ENCODE measurements around the gene ABCC6. TPM values are rescaled to one million over a fixed set of nuclear protein-coding genes. Genes with fewer than 3 reads are reported as not detected.

Gene ABCC6
- total RNA-seq, 1 experiment from 2014 or later: 2.9 TPM

DNA sequence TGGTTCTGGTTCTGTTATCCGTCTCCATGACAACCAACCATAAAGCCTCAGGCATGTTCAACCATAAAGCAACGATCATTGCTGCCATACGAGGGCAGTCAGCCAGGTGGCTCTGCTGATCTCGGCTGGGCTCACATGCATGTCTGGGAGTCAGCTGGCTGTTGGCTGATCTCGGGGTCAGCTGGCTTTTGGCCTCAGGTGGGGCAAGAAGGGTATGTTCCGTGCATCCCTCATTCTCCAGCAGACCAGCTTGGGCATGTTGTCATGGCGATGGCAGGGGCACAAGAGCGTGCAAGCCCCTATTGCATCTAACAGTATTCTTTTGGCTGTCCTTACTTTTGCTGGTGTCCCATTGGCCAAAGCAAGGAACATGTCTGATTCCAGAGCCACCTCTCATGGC, 86.2 kb downstream of the ABCC6 start:
- in situ Hi-C loops (cut with HindIII; ENCODE audit: low pct_unique_long_range_greater_than_20kb, low sequenced_read_pairs) (no loop called here), intact Hi-C loops (cut with micrococcal nuclease; ENCODE audit: unreplicated experiment) (no loop called here)
- no peak for DNase-seq (ENCODE audit: low read depth, low spot score)
- POLR2A ChIA-PET: interaction anchor here (0.7 kb wide), 1 partner anchor 58 kb away, joined by 9 read pairs; no protein-coding TSS in a partner anchor
- H3K27me3 ChIP-seq (ENCODE audit: control insufficient read depth, insufficient read depth, low read length): no peaks in the 10 kb centered on the region
- H3K27ac ChIP-seq (ENCODE audit: low read length): no peak overlapping the region
- H3K4me3 ChIP-seq (ENCODE audit: low read depth in 2 of 2, low read length in 2 of 2): no peak overlapping the region
- H3K4me1 ChIP-seq (ENCODE audit: control insufficient read depth, insufficient read depth, low read length): no peaks in the 10 kb centered on the region
- TF ChIP-seq POLR2AphosphoS5 (IDR thresholded peaks at IDR 0.05; ENCODE audit: low read depth, low read length) (no peak; the same call in 1 of the 2 replicates), TCF7L2 (IDR thresholded peaks at IDR 0.05; ENCODE audit: low read depth, low read length) (no peak), SIN3A (IDR thresholded peaks at IDR 0.05; ENCODE audit: borderline replicate concordance, insufficient read depth, low read depth, low read length) (no peak)
- TF ChIP-seq, protein P1, sequence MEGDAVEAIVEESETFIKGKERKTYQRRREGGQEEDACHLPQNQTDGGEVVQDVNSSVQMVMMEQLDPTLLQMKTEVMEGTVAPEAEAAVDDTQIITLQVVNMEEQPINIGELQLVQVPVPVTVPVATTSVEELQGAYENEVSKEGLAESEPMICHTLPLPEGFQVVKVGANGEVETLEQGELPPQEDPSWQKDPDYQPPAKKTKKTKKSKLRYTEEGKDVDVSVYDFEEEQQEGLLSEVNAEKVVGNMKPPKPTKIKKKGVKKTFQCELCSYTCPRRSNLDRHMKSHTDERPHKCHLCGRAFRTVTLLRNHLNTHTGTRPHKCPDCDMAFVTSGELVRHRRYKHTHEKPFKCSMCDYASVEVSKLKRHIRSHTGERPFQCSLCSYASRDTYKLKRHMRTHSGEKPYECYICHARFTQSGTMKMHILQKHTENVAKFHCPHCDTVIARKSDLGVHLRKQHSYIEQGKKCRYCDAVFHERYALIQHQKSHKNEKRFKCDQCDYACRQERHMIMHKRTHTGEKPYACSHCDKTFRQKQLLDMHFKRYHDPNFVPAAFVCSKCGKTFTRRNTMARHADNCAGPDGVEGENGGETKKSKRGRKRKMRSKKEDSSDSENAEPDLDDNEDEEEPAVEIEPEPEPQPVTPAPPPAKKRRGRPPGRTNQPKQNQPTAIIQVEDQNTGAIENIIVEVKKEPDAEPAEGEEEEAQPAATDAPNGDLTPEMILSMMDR (IDR thresholded peaks at IDR 0.05): no peak
- TF ChIP-seq, protein P2, sequence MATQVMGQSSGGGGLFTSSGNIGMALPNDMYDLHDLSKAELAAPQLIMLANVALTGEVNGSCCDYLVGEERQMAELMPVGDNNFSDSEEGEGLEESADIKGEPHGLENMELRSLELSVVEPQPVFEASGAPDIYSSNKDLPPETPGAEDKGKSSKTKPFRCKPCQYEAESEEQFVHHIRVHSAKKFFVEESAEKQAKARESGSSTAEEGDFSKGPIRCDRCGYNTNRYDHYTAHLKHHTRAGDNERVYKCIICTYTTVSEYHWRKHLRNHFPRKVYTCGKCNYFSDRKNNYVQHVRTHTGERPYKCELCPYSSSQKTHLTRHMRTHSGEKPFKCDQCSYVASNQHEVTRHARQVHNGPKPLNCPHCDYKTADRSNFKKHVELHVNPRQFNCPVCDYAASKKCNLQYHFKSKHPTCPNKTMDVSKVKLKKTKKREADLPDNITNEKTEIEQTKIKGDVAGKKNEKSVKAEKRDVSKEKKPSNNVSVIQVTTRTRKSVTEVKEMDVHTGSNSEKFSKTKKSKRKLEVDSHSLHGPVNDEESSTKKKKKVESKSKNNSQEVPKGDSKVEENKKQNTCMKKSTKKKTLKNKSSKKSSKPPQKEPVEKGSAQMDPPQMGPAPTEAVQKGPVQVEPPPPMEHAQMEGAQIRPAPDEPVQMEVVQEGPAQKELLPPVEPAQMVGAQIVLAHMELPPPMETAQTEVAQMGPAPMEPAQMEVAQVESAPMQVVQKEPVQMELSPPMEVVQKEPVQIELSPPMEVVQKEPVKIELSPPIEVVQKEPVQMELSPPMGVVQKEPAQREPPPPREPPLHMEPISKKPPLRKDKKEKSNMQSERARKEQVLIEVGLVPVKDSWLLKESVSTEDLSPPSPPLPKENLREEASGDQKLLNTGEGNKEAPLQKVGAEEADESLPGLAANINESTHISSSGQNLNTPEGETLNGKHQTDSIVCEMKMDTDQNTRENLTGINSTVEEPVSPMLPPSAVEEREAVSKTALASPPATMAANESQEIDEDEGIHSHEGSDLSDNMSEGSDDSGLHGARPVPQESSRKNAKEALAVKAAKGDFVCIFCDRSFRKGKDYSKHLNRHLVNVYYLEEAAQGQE (IDR thresholded peaks at IDR 0.05; ENCODE audit: insufficient read depth in 1 of 2, low read depth in 2 of 2, low read length in 1 of 2): no peak
- H3K36me3 ChIP-seq (ENCODE audit: control insufficient read depth, insufficient read depth, low read length): peaks cover 54% of the 10 kb centered on the region
- 0 out of 2 replicates have a peak, but pooled peaks have one; percentile 27 for ATAC-seq
- H3K9me3 ChIP-seq (ENCODE audit: control insufficient read depth, insufficient read depth, low read depth, low read length): no peaks in the 10 kb centered on the region
- CTCF ChIA-PET: no interaction called here
- BruUV-seq (replicated peaks): no TSS peak

DNA sequence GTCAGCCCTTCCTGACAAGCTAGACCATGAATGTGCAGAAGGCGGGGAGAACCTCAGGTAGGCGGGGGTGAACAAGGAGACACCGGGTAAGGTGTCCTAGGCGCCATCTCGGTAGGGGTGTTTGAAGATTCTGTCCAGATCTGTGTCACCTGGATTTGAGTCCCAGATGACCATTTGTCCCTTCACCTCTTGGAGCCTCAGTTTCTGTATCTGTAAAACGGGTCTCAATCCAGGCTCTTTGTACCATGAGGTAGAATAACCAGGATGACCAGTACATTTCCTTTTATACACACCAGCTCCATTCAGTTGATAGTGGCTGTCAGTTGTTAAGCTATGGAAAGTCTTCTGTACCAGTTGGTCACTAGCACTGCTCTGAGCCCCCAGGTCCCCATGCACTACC, 86.7 kb downstream of the ABCC6 start:
- in situ Hi-C loops (cut with HindIII; ENCODE audit: low pct_unique_long_range_greater_than_20kb, low sequenced_read_pairs): no loop called here
- TF ChIP-seq, protein P2 (IDR thresholded peaks at IDR 0.05; ENCODE audit: insufficient read depth in 1 of 2, low read depth in 2 of 2, low read length in 1 of 2): no peak
- TF ChIP-seq, protein P1 (IDR thresholded peaks at IDR 0.05): no peak
- no peak for TF ChIP-seq SIN3A (IDR thresholded peaks at IDR 0.05; ENCODE audit: borderline replicate concordance, insufficient read depth, low read depth, low read length)
- TF ChIP-seq POLR2AphosphoS5 (IDR thresholded peaks at IDR 0.05; ENCODE audit: low read depth, low read length): no peak
- TF ChIP-seq TCF7L2 (IDR thresholded peaks at IDR 0.05; ENCODE audit: low read depth, low read length): no peak
- ChIA-PET POLR2A (interaction anchor here (0.7 kb wide), 1 partner anchor 57 kb away, joined by 9 read pairs; no protein-coding TSS in a partner anchor), CTCF (no interaction called here)
- ATAC-seq (no peak), DNase-seq (ENCODE audit: low read depth, low spot score) (no peak)
- Histone ChIP-seq H3K27me3 (ENCODE audit: control insufficient read depth, insufficient read depth, low read length) (no peaks in the 10 kb centered on the region), H3K9me3 (ENCODE audit: control insufficient read depth, insufficient read depth, low read depth, low read length) (no peaks in the 10 kb centered on the region), H3K4me1 (ENCODE audit: control insufficient read depth, insufficient read depth, low read length) (no peaks in the 10 kb centered on the region), H3K27ac (ENCODE audit: low read length) (no peak overlapping the region), H3K36me3 (ENCODE audit: control insufficient read depth, insufficient read depth, low read length) (peaks cover 54% of the 10 kb centered on the region), H3K4me3 (ENCODE audit: low read depth in 2 of 2, low read length in 2 of 2) (no peak overlapping the region)
- intact Hi-C loops (cut with micrococcal nuclease; ENCODE audit: unreplicated experiment): no loop called here
- BruUV-seq (replicated peaks): no TSS peak
